ENCODE data around the gene GPD1L.

DNA sequence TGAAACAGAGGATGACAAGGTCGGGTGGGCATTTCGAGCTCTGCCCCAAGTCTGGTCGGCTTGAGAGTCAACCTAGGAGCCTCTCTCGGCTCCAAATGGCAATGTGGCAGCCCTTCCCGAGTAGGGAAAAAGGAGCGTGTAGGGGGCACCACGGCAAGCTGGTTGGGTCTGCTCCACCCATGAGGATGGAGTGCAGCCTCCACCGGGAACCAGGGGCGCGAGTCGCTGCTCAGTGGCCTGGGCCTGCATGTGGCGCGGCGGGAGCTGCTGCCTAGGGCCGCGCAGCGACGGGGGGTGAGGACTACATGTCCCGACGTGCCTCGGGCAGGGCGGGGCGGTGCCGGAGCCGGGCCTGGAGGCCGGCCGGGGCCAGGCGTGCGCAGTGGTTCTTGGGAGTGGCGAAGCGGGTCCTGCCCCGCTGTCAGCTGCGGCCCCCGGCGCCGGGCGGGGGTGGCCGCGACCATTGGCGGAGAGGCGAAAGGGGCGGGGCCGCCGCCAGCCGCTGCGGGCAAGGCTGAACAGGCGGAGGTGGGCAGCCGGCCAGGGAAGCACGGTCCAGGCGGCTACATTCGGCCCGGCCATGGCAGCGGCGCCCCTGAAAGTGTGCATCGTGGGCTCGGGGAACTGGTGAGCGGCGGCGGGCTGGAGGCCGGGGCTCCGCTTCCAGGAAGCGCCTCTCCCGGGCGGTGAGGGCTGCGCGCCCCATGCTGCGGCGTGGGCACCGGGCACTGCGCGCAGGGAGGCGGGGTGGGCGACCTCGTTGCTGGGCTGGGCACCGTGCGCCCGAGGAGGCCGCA, at the start of gene GPD1L:
- TF ChIP-seq, protein P1, sequence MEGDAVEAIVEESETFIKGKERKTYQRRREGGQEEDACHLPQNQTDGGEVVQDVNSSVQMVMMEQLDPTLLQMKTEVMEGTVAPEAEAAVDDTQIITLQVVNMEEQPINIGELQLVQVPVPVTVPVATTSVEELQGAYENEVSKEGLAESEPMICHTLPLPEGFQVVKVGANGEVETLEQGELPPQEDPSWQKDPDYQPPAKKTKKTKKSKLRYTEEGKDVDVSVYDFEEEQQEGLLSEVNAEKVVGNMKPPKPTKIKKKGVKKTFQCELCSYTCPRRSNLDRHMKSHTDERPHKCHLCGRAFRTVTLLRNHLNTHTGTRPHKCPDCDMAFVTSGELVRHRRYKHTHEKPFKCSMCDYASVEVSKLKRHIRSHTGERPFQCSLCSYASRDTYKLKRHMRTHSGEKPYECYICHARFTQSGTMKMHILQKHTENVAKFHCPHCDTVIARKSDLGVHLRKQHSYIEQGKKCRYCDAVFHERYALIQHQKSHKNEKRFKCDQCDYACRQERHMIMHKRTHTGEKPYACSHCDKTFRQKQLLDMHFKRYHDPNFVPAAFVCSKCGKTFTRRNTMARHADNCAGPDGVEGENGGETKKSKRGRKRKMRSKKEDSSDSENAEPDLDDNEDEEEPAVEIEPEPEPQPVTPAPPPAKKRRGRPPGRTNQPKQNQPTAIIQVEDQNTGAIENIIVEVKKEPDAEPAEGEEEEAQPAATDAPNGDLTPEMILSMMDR (IDR thresholded peaks at IDR 0.05 in 2 of 3, conservative IDR thresholded peaks at IDR 0.05 in 1 of 3; ENCODE audit: control insufficient read depth in 2 of 3, extremely low read depth in 1 of 3, insufficient read depth in 1 of 3, low read depth in 3 of 3, low read length in 3 of 3) = no peak
- TF ChIP-seq BMI1 (IDR thresholded peaks at IDR 0.05; ENCODE audit: borderline replicate concordance) = no peak
- TF ChIP-seq POU2F2 (IDR thresholded peaks at IDR 0.05; ENCODE audit: borderline replicate concordance, low read depth, low read length) = no peak
- no peak for TF ChIP-seq FOXK2 (IDR thresholded peaks at IDR 0.05)
- TF ChIP-seq TARDBP (IDR thresholded peaks at IDR 0.05; ENCODE audit: borderline replicate concordance) = peak; percentile 47; the same call in 1 of the 2 replicates
- TF ChIP-seq POLR2AphosphoS5 (IDR thresholded peaks at IDR 0.05; ENCODE audit: low read length) = no peak
- TF ChIP-seq SPI1 (IDR thresholded peaks at IDR 0.05; ENCODE audit: borderline replicate concordance, insufficient read depth, low read depth, low read length) = no peak
- TF ChIP-seq, protein P2, sequence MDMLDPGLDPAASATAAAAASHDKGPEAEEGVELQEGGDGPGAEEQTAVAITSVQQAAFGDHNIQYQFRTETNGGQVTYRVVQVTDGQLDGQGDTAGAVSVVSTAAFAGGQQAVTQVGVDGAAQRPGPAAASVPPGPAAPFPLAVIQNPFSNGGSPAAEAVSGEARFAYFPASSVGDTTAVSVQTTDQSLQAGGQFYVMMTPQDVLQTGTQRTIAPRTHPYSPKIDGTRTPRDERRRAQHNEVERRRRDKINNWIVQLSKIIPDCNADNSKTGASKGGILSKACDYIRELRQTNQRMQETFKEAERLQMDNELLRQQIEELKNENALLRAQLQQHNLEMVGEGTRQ (IDR thresholded peaks at IDR 0.05; ENCODE audit: borderline replicate concordance, low read depth, low read length) = no peak
- TF ChIP-seq GATAD2B (conservative IDR thresholded peaks at IDR 0.05; ENCODE audit: low read depth) = peak; percentile 86
- no peak for TF ChIP-seq EZH2 (IDR thresholded peaks at IDR 0.05; ENCODE audit: borderline replicate concordance, control insufficient read depth, low read depth, low read length)
- no peak for TF ChIP-seq SUZ12 (IDR thresholded peaks at IDR 0.05; ENCODE audit: unreplicated experiment)
- no peak for TF ChIP-seq RELA (IDR thresholded peaks at IDR 0.05; ENCODE audit: borderline replicate concordance, partially characterized antibody)
- TF ChIP-seq YY1 (IDR thresholded peaks at IDR 0.05; ENCODE audit: low read depth, low read length) = peak; percentile 73; the same call in 1 of the 2 replicates
- peak; percentile 38; the same call in 1 of the 2 replicates for TF ChIP-seq SIN3A (IDR thresholded peaks at IDR 0.05; ENCODE audit: low read depth, low read length)

Data from GM12878 (cell line).